Esophagus mucosa (tissue), 1 donor: ENCODE data around the gene ACTL6A. TPM values are rescaled to one million over a fixed set of nuclear protein-coding genes. Genes with fewer than 3 reads are reported as not detected.
"Not testable (repeated sequence)": the region's sequence is repeated elsewhere in the genome, so short reads cannot be mapped to it uniquely, and the experiment has no call there.

ENCODE experiments used
- ATAC-seq: fragments of 200-7000 bp; cut with Tn5 transposase; one replicate; pipeline ENCODE4 v1.9.1; 2020
- total RNA-seq: library from RNA; stranded (reverse); gene quantifications from one replicate; pipeline ENCODE4 v1.2.4, GENCODE V29; 2023
- donor health status: DM: yes; HTN: yes; CAD: no.

ACTL6A gene
- 36.4 TPM for total RNA-seq

- peak; percentile 99 for ATAC-seq
These were observed at the start of gene ACTL6A for GRCh38 chr3:179562591-179563270. ACTL6A (plus strand) TSS chr3:179562926; CDS start chr3:179563093, 167 bp downstream.

- no peak for ATAC-seq
These were observed 48.9 kb upstream of the ACTL6A start for GRCh38 chr3:179513862-179514261.

GRCh38 chr3:179516461-179517251, 46.1 kb upstream of the ACTL6A start:
- ATAC-seq, result not testable (repeated sequence)

- no peak for ATAC-seq
These were observed 36.2 kb upstream of the ACTL6A start for GRCh38 chr3:179526482-179526881.

GRCh38 chr3:179526989-179527391, 35.7 kb upstream of the ACTL6A start:
- ATAC-seq, result no peak

- ATAC-seq, result peak; percentile 84
These were observed 34.0 kb upstream of the ACTL6A start for GRCh38 chr3:179528772-179529171.

- no peak for ATAC-seq
These were observed 31.1 kb upstream of the ACTL6A start for GRCh38 chr3:179531576-179531975.

- no peak for ATAC-seq
These were observed 29.5 kb upstream of the ACTL6A start for GRCh38 chr3:179533274-179533673.

GRCh38 chr3:179536256-179536655, 26.5 kb upstream of the ACTL6A start:
- ATAC-seq, result no peak

GRCh38 chr3:179541094-179541493, 21.6 kb upstream of the ACTL6A start:
- ATAC-seq, result no peak

GRCh38 chr3:179541596-179541995, 21.1 kb upstream of the ACTL6A start:
- no peak for ATAC-seq

GRCh38 chr3:179542375-179542774, 20.4 kb upstream of the ACTL6A start:
- ATAC-seq, result no peak

GRCh38 chr3:179544981-179545645, 17.6 kb upstream of the ACTL6A start:
- peak; percentile 77 for ATAC-seq

- peak; percentile 28 for ATAC-seq
These were observed 15.9 kb upstream of the ACTL6A start for GRCh38 chr3:179546814-179547241.

- ATAC-seq, result no peak
These were observed 11.2 kb upstream of the ACTL6A start for GRCh38 chr3:179551349-179552105.

GRCh38 chr3:179558742-179559364, 3.9 kb upstream of the ACTL6A start:
- ATAC-seq, result no peak

- ATAC-seq, result no peak
These were observed 1.9 kb upstream of the ACTL6A start for GRCh38 chr3:179560791-179561190.

- ATAC-seq, result peak; percentile 83
These were observed 601 bp downstream of the ACTL6A start for GRCh38 chr3:179563271-179563783.

GRCh38 chr3:179565496-179565895, 2.8 kb downstream of the ACTL6A start:
- ATAC-seq, result no peak

- no peak for ATAC-seq
These were observed 18.3 kb downstream of the ACTL6A start for GRCh38 chr3:179580992-179581391.

- ATAC-seq, result no peak
These were observed 26.4 kb downstream of the ACTL6A start for GRCh38 chr3:179589143-179589542.

GRCh38 chr3:179590669-179591068, 27.9 kb downstream of the ACTL6A start:
- ATAC-seq, result no peak
